ENCODE results near the gene PODN. TPM values are rescaled to one million over a fixed set of nuclear protein-coding genes. Genes with fewer than 3 reads are reported as not detected.

Gene PODN
- total RNA-seq, 3 donors from 2014 or later, result 55.1 to 246 (median 83.1) TPM

- H3K4me1 ChIP-seq, result no peaks in the 10 kb centered on the region
- no peaks in the 10 kb centered on the region for H3K9me3 ChIP-seq
- TF ChIP-seq POLR2A (IDR thresholded peaks at IDR 0.05) (no peak), POLR2AphosphoS5 (IDR thresholded peaks at IDR 0.05) (no peak)
- TF ChIP-seq, protein P1, sequence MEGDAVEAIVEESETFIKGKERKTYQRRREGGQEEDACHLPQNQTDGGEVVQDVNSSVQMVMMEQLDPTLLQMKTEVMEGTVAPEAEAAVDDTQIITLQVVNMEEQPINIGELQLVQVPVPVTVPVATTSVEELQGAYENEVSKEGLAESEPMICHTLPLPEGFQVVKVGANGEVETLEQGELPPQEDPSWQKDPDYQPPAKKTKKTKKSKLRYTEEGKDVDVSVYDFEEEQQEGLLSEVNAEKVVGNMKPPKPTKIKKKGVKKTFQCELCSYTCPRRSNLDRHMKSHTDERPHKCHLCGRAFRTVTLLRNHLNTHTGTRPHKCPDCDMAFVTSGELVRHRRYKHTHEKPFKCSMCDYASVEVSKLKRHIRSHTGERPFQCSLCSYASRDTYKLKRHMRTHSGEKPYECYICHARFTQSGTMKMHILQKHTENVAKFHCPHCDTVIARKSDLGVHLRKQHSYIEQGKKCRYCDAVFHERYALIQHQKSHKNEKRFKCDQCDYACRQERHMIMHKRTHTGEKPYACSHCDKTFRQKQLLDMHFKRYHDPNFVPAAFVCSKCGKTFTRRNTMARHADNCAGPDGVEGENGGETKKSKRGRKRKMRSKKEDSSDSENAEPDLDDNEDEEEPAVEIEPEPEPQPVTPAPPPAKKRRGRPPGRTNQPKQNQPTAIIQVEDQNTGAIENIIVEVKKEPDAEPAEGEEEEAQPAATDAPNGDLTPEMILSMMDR (IDR thresholded peaks at IDR 0.05), result no peak
- no peak overlapping the region for H3K4me3 ChIP-seq
- no peak for DNase-seq (ENCODE audit: low spot score in 2 of 2)
- H3K27me3 ChIP-seq, result peaks cover 0 to 4% of the 10 kb centered on the region in 2 donors
- intact Hi-C loops (cut with DNase I; ENCODE audit: low total_unique reads), result no loop called here
- no peak overlapping the region for H3K27ac ChIP-seq
- H3K36me3 ChIP-seq, result no peaks in the 10 kb centered on the region
Observed at GRCh38 chr1:53114581-53115400, 52.8 kb downstream of the PODN start.

GRCh38 chr1:53115403-53116306 is 53.6 kb downstream of the PODN start:
- Histone ChIP-seq H3K27ac (no peak overlapping the region), H3K9me3 (no peaks in the 10 kb centered on the region), H3K4me3 (no peak overlapping the region), H3K27me3 (peaks cover 0 to 4% of the 10 kb centered on the region in 2 donors), H3K4me1 (no peaks in the 10 kb centered on the region), H3K36me3 (no peaks in the 10 kb centered on the region)
- intact Hi-C loops (cut with DNase I; ENCODE audit: low total_unique reads), result no loop called here
- no peak for DNase-seq (ENCODE audit: low spot score in 2 of 2)
- TF ChIP-seq POLR2AphosphoS5 (IDR thresholded peaks at IDR 0.05) (no peak), POLR2A (IDR thresholded peaks at IDR 0.05) (no peak)
- TF ChIP-seq, protein P1 (IDR thresholded peaks at IDR 0.05), result no peak

DNA sequence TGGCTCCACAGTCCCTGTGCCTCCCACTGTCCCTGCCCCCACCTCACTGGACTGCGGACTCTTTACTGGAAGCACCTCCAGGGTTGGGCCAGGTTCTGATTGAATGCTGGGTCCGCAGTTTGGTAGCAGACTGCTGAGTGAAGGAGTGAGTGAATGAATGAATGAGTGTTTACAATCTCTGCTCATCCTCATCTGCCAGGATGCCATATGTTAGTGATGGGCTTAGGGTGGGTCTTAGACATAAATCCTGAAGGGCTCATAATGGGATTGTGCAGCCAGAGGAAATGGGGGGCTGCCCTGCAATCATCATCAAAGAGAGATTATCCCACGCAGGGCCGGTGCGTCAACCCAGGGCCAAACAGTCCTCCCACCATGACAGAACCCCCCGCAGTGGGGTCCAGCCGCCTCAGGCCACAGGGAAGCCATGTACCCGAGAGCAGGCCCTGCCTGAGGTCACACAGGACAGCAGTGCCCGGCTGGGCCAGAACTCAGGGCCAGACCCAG is 54.3 kb downstream of the PODN start:
- TF ChIP-seq, protein P1 (IDR thresholded peaks at IDR 0.05), result no peak
- no peak for TF ChIP-seq POLR2AphosphoS5 (IDR thresholded peaks at IDR 0.05)
- no peak for TF ChIP-seq POLR2A (IDR thresholded peaks at IDR 0.05)
- H3K27ac ChIP-seq, result no peak overlapping the region

GRCh38 chr1:53116933-53117600 is 55.1 kb downstream of the PODN start:
- intact Hi-C loops (cut with DNase I; ENCODE audit: low total_unique reads), result no loop called here
- Histone ChIP-seq H3K4me1 (peaks cover 0 to 6% of the 10 kb centered on the region in 2 donors), H3K9me3 (no peaks in the 10 kb centered on the region), H3K27ac (no peak overlapping the region), H3K4me3 (no peak overlapping the region), H3K36me3 (no peaks in the 10 kb centered on the region), H3K27me3 (peaks cover 0 to 4% of the 10 kb centered on the region in 2 donors)
- TF ChIP-seq POLR2AphosphoS5 (IDR thresholded peaks at IDR 0.05), result no peak
- no peak for DNase-seq (ENCODE audit: low spot score in 2 of 2)

More for the DNA sequence above, 54.3 kb downstream of the PODN start:
- Histone ChIP-seq H3K36me3 (no peaks in the 10 kb centered on the region), H3K4me3 (no peak overlapping the region), H3K27me3 (peaks cover 0 to 4% of the 10 kb centered on the region in 2 donors), H3K4me1 (no peaks in the 10 kb centered on the region), H3K9me3 (no peaks in the 10 kb centered on the region)
- no peak for DNase-seq (ENCODE audit: low spot score in 2 of 2)
- intact Hi-C loops (cut with DNase I; ENCODE audit: low total_unique reads), result no loop called here

- Histone ChIP-seq H3K9me3 (no peaks in the 10 kb centered on the region), H3K4me1 (peaks cover 0 to 8% of the 10 kb centered on the region in 2 donors), H3K27ac (no peak overlapping the region), H3K4me3 (no peak overlapping the region), H3K27me3 (peaks cover 0 to 4% of the 10 kb centered on the region in 2 donors), H3K36me3 (no peaks in the 10 kb centered on the region)
- DNase-seq (ENCODE audit: low spot score in 2 of 2), result no peak
- intact Hi-C loops (cut with DNase I; ENCODE audit: low total_unique reads), result no loop called here
- TF ChIP-seq POLR2A (IDR thresholded peaks at IDR 0.05) (no peak), POLR2AphosphoS5 (IDR thresholded peaks at IDR 0.05) (no peak)
- TF ChIP-seq, protein P1 (IDR thresholded peaks at IDR 0.05), result no peak
Observed at GRCh38 chr1:53117836-53118235, 55.8 kb downstream of the PODN start.
